GM08714 (cell line): ENCODE results near the gene CDK9.
A peak's percentile ranks its signal among the peaks of the same experiment; 100 is the strongest.

Experiments
- H3K4me3 ChIP-seq: fragments of 200-500 bp; sonication (Bioruptor generic); 2 replicates; pipeline ENCODE4 v1.5.1; 2014; ENCODE audit warnings: mild to moderate bottlenecking, low read length, inconsistent platforms
- ZNF274 ChIP-seq: IDR thresholded peaks from 2 replicates; pipeline ENCODE4 v1.6.1; 2012; ENCODE audit warnings: mild to moderate bottlenecking, low read depth, low read length

Gene CDK9

DNA sequence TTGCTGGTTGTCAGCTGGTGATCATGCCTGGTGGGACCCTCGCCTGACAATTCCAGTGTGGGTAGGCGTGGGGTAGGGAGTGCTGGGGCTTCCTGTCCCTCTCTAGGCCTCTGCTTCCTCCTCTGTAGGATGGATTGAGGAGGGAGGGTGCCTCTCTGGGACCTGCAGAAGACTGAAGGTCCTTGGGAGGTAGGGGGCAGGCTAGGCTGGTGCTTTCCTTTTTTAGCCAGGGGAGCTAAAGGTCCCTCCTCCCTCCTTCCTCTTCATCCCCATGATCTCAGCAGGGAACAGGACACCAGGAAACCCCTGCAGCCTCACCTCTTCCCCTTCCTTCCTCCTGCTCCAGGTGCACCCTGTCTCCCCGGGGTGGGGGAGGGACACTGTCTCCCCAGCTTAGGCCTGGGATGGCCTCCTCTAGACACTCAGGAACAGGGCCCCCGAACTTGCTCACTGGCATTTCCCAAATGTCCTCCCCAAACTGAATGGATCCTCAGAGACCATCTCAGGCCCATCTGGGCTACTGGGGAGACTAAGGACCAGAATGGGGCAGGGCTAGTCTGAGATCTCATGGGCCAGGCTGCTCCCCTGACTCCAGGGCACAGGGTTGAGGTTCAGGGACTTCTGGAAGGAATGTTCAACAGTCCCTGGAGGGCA lies 15.8 kb upstream of the CDK9 start:
- no peak overlapping the region; the same call in 1 of the 2 replicates for H3K4me3 ChIP-seq
- TF ChIP-seq ZNF274, result no peak

DNA sequence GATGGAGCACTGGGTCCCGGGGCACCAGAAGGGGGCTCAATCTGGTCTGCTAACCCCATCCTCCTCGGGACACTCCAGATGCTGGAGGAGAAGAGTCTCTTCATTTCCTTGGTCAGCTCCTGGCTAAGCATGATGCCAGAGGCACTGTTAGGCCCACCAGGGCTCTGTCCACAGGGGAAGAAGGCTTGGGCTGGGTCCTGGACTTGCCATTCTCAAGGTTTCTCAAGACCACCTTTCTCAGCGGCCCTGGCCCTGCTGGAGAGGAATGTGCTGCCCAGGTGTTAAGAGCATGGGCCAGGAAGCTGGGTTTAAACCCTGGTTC lies 15.3 kb upstream of the CDK9 start:
- H3K4me3 ChIP-seq, result peak overlapping the region; percentile 49; the same call in 1 of the 2 replicates
- no peak for TF ChIP-seq ZNF274

DNA sequence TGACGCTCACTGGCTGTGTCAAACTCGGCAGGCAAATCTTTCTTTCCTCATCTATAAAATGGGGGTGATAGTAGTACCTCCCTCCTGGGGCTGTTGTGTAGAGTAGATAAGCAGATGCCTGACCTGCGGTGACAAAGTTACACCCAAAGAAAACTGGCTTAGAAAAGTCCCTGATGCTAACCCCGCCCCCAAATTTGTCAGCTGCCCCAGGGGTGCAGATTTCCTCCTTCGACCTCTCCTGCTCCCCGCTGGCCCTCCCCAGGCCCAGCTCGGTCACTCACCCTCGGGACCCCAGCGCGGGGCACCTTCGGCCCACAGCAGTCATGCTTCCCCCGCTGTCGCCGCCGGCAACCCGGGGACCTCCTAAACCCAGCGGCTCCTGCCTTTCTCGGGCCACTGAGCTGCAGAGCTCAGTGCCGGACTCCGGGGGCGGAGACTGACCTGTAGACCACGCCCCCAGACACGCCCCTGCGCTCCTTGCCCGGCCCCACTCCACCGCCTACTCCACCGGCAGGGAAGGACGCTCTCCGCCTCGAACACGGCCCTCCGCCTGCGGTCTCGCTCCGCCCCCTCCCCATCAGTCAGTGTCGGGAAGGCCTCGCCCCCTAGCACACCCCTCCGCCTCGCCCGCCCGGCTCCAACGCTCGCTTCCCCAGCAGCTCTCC lies 14.8 kb upstream of the CDK9 start:
- peak overlapping the region; percentile 49; the same call in 1 of the 2 replicates for H3K4me3 ChIP-seq
- no peak for TF ChIP-seq ZNF274

DNA sequence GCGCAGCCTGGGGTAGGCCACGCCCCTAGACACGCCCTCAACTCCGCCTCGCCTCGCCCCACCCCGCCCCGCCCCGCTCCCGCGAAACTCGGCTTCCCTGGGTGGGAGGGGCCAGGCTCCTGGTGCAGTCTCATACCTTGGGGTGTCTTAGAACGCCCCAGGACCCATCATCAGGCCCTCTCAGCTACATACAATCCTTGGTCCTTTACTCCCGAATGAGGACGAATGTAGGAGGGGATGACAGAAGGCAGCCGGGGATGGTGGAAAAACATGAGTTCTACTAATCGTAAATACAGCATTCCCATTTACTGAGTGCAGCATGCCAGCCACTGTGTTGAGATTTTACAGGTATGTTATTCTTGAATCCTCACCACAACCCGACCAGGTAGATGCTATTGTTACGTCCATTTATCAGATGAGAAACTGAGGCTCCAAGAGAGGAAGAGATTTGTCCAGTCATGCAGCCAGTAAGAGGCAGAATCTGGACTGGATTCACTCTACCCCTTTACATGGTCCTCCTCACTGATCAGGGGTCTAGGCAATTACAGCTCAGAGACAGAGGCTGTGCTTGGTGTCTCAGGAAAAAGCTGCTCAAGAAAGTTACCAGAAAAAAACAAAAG lies 14.2 kb upstream of the CDK9 start:
- no peak for TF ChIP-seq ZNF274
- no peak overlapping the region; the same call in 1 of the 2 replicates for H3K4me3 ChIP-seq

DNA sequence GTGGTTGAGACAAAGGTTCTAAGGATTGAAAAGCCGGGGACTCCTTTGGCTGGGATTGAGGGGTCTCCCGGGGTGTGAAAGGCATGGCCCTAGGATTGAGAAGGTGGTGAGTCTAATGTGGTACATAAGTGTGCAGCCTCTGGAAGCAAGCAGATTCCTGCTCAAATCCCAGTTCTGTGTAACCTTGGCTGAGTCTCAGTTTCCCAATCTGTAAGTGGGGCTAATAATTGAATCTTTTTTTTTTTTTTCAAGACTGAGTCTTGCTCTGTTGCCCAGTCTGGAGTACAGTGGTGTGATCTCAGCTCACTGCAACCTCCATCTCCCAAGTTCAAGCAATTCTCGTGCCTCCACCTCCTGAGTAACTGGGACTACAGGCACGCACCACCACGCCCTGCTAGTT lies 13.2 kb upstream of the CDK9 start:
- no peak overlapping the region for H3K4me3 ChIP-seq

DNA sequence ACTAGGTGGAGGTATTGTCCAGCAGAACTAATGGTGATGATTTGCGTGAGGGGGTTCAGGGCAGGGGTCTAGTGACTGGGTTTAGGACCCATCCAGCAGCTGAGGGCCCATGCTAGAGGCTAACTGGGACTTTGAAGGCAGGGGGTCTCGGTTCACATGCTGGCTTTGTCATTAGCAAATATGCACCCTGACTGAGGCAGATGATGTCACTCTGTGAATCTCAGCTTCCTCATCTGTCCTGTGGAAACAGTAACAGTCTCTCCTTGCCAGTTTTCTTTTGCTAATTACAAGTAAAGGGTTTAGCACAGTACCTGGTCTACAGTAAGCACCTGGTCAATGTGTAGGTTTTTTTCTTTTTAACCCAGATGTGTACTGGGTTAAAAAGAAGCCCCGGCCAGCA lies 12.6 kb upstream of the CDK9 start:
- TF ChIP-seq ZNF274, result no peak
- H3K4me3 ChIP-seq, result no peak overlapping the region

More for the DNA sequence above, 13.2 kb upstream of the CDK9 start:
- no peak for TF ChIP-seq ZNF274

DNA sequence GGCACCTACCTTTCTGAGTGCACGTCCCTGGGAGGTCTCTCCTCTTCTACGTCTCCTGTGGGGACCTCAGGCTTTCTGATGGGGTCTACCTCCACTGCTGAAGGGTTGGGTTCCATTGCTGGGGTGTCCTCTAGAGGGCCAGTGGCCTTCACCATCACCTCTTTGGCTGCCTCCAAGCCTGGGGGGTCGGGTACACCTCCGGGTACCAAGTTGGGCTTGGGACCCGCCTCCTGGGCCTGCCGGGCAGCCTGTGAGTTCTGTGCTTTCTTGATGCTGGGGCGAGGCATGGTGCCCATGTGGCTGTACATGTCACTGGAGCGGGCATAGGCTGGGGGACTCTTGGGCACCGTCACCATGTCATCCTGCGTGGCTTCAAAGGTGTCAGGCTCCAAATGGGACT lies 11.9 kb upstream of the CDK9 start:
- H3K4me3 ChIP-seq, result no peak overlapping the region
- TF ChIP-seq ZNF274, result no peak

DNA sequence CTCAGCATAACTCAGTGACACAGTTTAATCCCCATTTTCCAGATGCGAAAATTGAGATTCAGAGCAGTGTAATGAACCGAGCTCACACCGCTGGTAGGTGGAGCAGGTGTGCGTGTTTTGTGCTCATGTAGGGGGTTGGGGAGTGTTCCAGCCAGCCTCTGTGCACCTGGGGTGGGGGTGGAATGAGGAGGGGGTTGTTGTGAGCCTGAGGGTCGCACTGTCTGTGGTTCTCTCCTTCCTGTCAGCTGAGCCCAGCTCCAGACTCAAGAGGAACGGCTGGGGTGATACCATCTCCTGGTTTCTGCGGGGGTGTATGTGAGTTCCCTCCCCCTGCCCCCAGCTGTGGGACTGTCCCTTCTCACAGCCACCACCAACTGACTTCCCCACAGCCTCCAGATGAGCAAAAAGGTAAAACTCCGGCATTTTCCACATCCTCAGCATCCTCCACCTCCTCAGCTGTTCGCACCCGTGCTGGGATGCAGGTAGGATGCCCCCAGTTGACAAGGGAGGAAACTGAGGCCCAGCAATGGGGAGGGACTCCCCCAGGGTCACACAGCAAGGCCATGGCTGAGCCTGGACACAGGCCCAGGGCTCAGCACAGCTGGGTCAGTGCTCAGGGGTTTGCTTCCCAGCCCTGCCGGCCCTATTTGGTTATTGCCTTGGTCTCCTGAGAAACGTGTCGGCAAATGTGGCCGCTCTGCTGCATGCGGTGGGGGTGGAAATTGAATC lies 9.5 kb upstream of the CDK9 start:
- H3K4me3 ChIP-seq, result peak overlapping the region; percentile 93; the same call in 1 of the 2 replicates
- no peak for TF ChIP-seq ZNF274

DNA sequence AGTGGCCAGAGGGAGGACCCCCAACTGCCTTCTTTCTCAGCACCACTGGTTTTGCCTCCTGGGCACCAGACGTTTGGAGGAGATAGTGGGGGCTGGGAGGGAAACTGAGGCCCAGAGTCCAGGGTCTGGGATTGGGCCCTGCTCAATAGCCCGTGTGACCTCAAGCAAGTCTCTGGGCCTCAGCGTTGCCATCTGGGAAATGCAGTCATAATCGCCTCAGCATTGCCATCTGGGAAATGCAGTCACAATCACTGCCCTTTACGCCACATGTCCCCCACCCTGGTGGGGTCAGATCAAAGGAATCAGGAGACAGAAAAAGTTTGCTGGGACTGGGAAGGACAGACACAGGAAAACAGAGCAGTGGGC lies 8.9 kb upstream of the CDK9 start:
- TF ChIP-seq ZNF274, result no peak
- H3K4me3 ChIP-seq, result peak overlapping the region; percentile 93; the same call in 1 of the 2 replicates

DNA sequence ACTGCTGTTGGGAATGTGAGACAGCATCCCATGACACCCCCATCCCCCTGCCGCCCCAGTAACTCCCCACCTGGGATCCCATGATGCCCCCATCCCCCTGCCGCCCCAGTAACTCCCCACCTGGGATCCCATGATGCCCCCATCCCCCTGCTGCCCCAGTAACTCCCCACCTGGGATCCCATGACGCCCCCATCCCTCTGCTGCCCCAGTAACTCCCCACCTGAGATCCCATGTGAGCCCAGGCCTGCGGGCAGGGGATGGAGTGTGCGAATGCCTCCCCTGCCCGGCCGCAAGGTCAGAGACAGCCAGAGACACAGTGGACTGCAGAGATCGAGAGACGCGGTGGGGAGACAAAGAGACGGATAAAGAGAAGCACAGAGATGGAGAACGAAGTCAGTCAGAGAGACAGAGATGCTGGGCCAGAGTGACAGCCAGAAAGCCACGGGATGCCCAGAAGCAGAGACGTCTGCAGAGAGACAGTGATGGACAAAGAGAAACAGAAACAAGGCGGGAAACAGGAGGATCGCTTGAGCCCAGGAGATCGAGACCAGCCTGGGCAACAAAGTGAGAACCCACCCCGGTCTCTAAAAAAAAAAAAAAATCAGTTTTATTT lies 8.4 kb upstream of the CDK9 start:
- H3K4me3 ChIP-seq, result peak overlapping the region; percentile 93
- no peak for TF ChIP-seq ZNF274

DNA sequence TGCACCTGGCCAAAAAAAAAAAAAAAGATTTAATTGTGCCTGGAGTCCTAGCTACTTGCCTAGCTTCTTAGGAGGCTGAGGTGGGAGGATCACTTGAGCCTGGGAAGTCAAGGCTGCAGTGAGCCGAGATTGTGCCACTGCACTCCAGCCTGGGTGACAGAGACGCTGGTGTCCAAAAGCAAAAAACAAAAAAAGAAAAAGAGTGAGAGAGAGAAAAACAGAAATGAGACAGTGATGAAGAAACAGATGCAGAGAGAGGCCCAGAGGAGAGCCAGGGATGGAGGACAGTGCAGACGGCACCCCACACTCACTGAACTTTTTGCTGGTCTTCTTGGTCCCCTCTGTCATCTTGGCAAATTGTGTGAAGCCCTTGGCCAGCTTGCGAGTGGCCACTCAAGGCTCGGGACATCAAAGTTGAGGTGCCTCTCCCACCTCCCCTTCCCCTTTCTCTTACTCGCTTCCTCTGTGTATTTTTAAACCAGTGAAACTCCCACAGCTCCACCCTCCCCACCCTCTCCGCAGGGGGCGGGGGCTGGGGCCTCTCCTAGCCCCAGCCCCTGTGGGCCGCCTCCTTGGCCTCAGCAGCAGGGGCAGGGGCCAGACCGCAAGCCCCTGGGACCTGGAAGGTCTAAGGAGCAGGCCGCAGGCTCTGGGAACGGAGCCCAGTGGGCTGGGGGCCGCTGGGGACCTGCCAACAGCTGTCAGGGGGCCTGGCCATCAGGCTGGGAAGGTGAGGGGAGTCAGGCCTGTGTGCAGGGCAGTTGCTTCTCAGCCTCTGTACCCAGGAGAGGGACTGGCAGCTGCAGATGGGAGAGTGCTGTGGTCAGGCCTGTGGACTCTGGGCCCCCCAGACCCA lies 7.3 kb upstream of the CDK9 start, which contains the start of gene SH2D3C:
TSS of gene SH2D3C (minus strand) at position 387 of the 856 bp plus-strand sequence. CDS start at position 348, 39 bp downstream.
- no peak for TF ChIP-seq ZNF274
- H3K4me3 ChIP-seq, result peak within 1 kb of the TSS; percentile 93

DNA sequence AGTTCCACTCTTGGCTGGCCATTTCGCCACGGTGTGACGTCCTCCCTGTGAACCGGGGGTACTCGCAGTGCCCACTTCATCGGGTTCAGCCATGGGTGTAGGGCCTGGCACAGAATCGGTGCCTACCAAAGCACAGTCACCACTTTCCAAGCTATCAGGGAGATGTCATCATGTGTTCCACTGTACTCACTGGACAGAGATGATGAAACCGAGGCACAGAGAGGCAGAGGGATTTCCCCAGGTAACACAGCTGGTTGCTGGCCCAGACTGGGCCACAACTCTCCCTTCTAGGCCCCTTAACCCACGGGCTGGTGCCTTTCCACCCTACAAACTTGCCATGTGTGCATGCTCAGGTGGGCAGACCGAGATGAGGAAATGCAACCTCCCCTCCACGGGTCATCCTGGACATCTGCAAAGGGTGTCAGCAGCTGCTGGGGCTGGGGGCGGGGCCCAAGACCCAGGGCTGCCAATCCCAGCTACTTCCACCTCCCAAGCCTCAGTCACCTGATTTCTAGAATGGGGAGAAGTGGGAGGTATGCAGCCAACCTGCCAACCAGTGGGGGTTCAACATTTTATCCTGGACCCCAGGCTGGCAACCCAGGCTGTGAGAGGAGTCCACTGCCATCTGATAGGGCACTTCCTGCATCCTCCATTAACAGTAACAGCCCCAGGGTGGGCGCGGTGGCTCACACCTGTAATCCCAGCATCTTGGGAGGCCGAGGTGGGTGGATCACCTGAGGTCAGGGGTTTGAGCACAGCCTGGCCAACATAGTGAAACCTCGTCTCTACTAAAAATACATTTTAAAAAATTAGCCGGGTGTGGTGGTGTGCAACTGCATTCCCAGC lies 6.5 kb upstream of the CDK9 start:
- H3K4me3 ChIP-seq, result peak overlapping the region; percentile 93; the same call in 1 of the 2 replicates
- TF ChIP-seq ZNF274, result no peak
